ENCODE results near the gene RIPOR2.

DNA sequence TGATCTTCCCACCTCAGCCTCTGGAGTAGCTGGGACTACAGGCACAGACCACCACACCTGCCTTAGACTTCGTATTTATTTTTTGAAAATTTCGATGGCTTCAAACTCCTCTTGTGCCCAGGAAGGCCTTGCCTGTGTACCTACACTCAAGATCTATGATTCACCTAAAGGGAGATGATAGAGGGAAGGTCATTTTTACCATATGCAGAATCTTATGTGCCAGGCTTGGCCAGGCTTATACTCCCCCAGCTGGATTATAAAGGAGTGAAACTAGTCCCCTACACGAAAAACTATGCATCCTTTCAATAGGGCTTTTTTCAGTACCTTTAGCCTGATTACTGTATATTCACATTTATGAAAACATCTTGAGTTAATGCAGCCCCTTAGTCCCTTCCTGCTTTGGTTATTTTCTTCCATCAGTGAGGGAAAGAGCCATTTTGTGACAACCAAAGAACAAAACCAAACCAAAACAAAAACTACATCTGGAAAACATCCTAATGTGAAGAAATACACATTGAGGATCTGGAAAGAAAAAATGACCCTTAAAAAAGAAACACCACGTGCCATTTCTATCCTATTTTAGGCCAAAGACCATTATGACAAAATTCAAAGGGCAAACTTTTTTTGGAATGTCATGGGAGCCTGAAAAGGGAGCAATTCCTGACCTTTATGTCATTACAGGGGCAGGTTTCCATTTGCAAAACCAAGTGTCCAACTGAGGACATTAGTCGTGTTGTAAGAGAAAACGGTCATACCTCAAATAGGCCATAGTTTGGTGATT is 34.7 kb downstream of the RIPOR2 start:
- TF ChIP-seq, protein P1, sequence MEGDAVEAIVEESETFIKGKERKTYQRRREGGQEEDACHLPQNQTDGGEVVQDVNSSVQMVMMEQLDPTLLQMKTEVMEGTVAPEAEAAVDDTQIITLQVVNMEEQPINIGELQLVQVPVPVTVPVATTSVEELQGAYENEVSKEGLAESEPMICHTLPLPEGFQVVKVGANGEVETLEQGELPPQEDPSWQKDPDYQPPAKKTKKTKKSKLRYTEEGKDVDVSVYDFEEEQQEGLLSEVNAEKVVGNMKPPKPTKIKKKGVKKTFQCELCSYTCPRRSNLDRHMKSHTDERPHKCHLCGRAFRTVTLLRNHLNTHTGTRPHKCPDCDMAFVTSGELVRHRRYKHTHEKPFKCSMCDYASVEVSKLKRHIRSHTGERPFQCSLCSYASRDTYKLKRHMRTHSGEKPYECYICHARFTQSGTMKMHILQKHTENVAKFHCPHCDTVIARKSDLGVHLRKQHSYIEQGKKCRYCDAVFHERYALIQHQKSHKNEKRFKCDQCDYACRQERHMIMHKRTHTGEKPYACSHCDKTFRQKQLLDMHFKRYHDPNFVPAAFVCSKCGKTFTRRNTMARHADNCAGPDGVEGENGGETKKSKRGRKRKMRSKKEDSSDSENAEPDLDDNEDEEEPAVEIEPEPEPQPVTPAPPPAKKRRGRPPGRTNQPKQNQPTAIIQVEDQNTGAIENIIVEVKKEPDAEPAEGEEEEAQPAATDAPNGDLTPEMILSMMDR (IDR thresholded peaks at IDR 0.05) = no peak
- TF ChIP-seq ZFX (IDR thresholded peaks at IDR 0.05; ENCODE audit: borderline replicate concordance) = no peak

All from 22Rv1 (cell line).